Cardiac fibroblast (primary cell): ENCODE data around the gene GPC1.

Experiments used
- DNase-seq, 2 donors: peaks; one replicate each; pipeline versions ENCODE4 v3.0.0 to v3.0.0-alpha.2; 2010; ENCODE audit warnings: low read depth in 2 of 2
- H3K4me3 ChIP-seq, 2 donors: replicated peaks in 1 of 2; 1 replicate in 1 of 2; 2 replicates in 1 of 2; pipeline ENCODE4 v1.5.1; 2011; ENCODE audit warnings: low read depth in 2 of 2, low read length in 2 of 2, mild to moderate bottlenecking in 2 of 2, moderate library complexity in 1 of 2
- TF ChIP-seq, protein P1 (sequence below): IDR thresholded peaks from one replicate; pipeline ENCODE4 v1.5.1; 2011; ENCODE audit warnings: low read depth, mild to moderate bottlenecking, low read length, inconsistent platforms

Gene GPC1

DNA sequence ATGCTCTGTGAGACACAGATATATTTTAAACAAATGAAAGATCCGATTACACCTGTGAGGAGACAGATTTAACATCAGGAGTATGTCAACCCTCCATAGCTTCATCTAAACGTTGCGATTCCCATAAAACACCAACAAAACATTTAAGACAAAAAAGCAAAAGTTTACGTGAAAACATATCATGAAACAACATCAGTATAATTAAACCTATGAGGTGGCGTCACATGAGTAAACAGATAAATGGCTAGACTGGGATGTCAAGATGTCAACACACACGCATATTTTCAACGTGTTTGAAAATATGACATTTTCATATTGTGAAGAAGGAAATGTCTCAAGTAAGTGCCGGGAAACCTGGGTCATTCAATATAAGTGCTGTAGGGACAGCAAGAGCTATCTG, 25.5 kb upstream of the GPC1 start:
- H3K4me3 ChIP-seq = no peak overlapping the region
- TF ChIP-seq, protein P1, sequence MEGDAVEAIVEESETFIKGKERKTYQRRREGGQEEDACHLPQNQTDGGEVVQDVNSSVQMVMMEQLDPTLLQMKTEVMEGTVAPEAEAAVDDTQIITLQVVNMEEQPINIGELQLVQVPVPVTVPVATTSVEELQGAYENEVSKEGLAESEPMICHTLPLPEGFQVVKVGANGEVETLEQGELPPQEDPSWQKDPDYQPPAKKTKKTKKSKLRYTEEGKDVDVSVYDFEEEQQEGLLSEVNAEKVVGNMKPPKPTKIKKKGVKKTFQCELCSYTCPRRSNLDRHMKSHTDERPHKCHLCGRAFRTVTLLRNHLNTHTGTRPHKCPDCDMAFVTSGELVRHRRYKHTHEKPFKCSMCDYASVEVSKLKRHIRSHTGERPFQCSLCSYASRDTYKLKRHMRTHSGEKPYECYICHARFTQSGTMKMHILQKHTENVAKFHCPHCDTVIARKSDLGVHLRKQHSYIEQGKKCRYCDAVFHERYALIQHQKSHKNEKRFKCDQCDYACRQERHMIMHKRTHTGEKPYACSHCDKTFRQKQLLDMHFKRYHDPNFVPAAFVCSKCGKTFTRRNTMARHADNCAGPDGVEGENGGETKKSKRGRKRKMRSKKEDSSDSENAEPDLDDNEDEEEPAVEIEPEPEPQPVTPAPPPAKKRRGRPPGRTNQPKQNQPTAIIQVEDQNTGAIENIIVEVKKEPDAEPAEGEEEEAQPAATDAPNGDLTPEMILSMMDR = no peak

GRCh38 chr2:240410808-240411207, 24.7 kb upstream of the GPC1 start:
- DNase-seq = no peak
- TF ChIP-seq, protein P1 = no peak
- H3K4me3 ChIP-seq = no peak overlapping the region

More for the DNA sequence above, 25.5 kb upstream of the GPC1 start:
- no peak for DNase-seq

DNA sequence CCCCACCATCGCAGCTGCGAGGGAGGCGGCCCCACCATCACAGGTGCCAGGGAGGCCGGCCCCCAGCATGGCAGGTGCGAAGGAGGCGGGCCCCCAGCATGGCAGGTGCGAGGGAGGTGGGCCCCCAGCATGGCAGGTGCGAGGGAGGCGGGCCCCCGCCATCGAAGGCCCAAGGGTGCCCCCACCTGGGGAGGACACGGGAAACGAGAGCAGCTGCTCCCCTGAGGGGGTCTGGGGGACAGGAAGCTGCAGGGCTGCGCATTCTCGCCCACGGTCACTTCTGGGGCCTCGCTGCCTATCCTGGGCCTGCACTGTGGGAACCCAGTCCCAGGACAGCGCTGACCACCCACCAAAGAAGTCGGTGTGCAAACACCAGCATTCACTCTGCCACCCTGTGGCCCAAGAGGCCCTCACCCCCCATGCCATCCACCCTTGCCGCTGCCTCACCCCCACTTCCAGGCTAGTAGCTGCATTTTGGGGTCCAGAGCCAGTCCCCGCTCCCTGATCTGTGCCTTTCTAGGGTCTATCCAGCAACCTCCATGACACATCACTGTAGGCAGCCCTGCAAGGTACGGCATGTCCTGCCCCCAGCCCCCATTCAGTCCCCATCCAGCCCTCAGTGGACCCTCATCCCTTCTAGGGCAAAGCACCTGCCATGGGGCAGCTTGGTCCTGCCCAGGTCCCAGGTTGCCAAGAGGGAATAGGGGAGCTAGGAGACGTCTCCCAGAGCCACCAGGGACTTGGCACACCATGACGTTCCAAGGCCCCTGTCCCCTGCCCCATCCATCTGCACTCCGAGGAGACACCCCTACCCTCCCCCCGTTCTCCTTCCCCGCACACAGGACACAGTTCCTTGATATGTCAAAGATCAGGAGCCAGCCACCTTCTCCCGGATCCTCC, 24.0 kb upstream of the GPC1 start:
- no peak overlapping the region for H3K4me3 ChIP-seq
- no peak for DNase-seq
- TF ChIP-seq, protein P1 = no peak

DNA sequence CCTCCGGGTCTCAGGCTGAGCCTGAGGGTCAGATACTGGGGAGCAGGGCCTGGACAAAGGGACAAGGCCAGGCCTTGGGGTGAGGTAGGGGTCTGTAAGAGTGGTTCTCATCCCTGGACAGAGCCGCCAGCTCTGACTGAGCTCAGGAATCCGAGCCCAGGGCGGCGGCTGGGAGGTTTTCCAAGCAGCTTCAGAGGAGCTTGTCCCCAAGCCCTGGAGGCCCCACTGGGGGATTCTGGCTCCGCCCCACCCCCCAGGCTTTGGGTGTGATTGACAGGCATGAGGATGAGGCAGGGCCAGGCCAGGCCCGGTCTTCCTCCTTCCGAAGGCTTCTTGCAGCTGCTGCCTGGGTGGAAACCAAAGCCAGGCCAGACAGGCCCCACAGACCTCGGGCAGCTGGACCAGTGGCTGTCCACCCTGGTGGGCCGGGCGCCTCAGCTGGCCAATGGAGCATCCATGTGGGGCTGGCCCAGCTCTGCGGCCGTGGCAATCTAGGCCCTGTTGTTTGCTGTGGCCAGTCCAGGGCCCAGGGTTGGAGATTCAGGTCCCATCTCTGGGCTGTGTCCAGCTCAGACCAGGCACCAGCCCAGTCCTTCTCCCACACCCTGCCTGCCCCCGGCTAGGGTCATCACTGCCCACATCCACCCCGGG, 23.1 kb upstream of the GPC1 start:
- H3K4me3 ChIP-seq = no peak overlapping the region
- TF ChIP-seq, protein P1 = no peak
- DNase-seq = peak in 1 of 2 donors; percentile 10

GRCh38 chr2:240412975-240413812, 22.3 kb upstream of the GPC1 start:
- DNase-seq = no peak
- no peak overlapping the region for H3K4me3 ChIP-seq
- TF ChIP-seq, protein P1 = no peak

DNA sequence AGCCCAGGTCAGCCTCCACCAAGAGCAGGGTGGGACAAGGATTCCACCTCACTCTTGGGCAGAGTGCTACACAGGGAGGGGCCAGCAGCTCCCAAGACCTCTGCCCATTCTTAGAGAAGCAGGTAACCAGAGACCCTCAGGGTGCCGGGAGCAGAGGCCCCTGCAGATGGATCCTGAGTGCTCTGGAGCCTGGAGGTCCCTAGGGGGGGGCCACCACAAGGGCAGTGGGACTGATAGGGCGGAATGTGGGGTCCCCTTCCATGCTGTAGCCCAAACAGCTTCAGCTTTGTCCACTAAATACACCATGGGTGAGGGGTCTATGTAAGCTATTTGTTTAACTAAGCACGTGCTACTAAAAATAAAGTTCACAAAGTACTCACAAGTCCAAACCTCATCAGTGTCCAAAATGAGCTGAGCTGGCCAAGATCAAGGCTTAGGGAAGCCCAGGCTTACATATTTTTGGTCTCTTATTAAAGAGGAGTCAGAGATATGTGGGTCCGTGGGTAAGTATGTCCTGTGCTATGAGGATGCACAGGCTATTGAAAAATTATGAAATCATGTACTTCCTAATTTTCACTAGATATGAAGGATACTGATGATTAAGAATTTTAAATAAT, 21.5 kb upstream of the GPC1 start:
- H3K4me3 ChIP-seq = no peak overlapping the region
- TF ChIP-seq, protein P1 = no peak
- DNase-seq = no peak
